ENCODE measurements around the gene KRTAP9-8.
"Not testable (repeated sequence)": the region's sequence is repeated elsewhere in the genome, so short reads cannot be mapped to it uniquely, and the experiment has no call there.

KRTAP9-8 gene

GRCh38 chr17:41237949-41238437 lies at the start of gene KRTAP9-8:
KRTAP9-8 (plus strand) TSS chr17:41237999; CDS start chr17:41238052, 53 bp downstream.
- not testable (repeated sequence) for DNase-seq (ENCODE audit: low read depth, low spot score)

GRCh38 chr17:41189837-41190318 lies 47.9 kb upstream of the KRTAP9-8 start, which contains the start of gene KRTAP9-1:
KRTAP9-1 (plus strand) TSS chr17:41189887; CDS start chr17:41189887, 0 bp downstream.
- not testable (repeated sequence) for DNase-seq (ENCODE audit: low read depth, low spot score)

GRCh38 chr17:41190328-41190727 lies 47.5 kb upstream of the KRTAP9-8 start:
- DNase-seq (ENCODE audit: low read depth, low spot score), result no peak

- no peak for DNase-seq (ENCODE audit: low read depth, low spot score)
Measured at GRCh38 chr17:41196068-41196467, 41.7 kb upstream of the KRTAP9-8 start.

GRCh38 chr17:41199421-41200078 lies 38.2 kb upstream of the KRTAP9-8 start:
- DNase-seq (ENCODE audit: low read depth, low spot score), result no peak

- no peak for DNase-seq (ENCODE audit: low read depth, low spot score)
Measured at GRCh38 chr17:41211845-41212466, 25.8 kb upstream of the KRTAP9-8 start.

- DNase-seq (ENCODE audit: low read depth, low spot score), result no peak
Measured at GRCh38 chr17:41212524-41213169, 25.2 kb upstream of the KRTAP9-8 start.

GRCh38 chr17:41215681-41216080 lies 22.1 kb upstream of the KRTAP9-8 start:
- DNase-seq (ENCODE audit: low read depth, low spot score), result no peak

- DNase-seq (ENCODE audit: low read depth, low spot score), result no peak
Measured at GRCh38 chr17:41223821-41224220, 14.0 kb upstream of the KRTAP9-8 start.

- no peak for DNase-seq (ENCODE audit: low read depth, low spot score)
Measured at GRCh38 chr17:41226051-41226450, 11.7 kb upstream of the KRTAP9-8 start.

- not testable (repeated sequence) for DNase-seq (ENCODE audit: low read depth, low spot score)
Measured at GRCh38 chr17:41226598-41227095, 11.2 kb upstream of the KRTAP9-8 start, which contains the start of gene KRTAP9-2. KRTAP9-2 (plus strand) TSS chr17:41226648; CDS start chr17:41226655, 7 bp downstream.

- no peak for DNase-seq (ENCODE audit: low read depth, low spot score)
Measured at GRCh38 chr17:41230094-41230493, 7.7 kb upstream of the KRTAP9-8 start.

GRCh38 chr17:41231731-41232130 lies 6.1 kb upstream of the KRTAP9-8 start:
- DNase-seq (ENCODE audit: low read depth, low spot score), result no peak

GRCh38 chr17:41232399-41233105 lies 5.2 kb upstream of the KRTAP9-8 start, which contains the start of gene KRTAP9-3:
KRTAP9-3 (plus strand) TSS chr17:41232449; CDS start chr17:41232502, 53 bp downstream.
- DNase-seq (ENCODE audit: low read depth, low spot score), result not testable (repeated sequence)

- not testable (repeated sequence) for DNase-seq (ENCODE audit: low read depth, low spot score)
Measured at GRCh38 chr17:41237116-41237515, 683 bp upstream of the KRTAP9-8 start.

- DNase-seq (ENCODE audit: low read depth, low spot score), result not testable (repeated sequence)
Measured at GRCh38 chr17:41246995-41247787, 9.4 kb downstream of the KRTAP9-8 start.

- not testable (repeated sequence) for DNase-seq (ENCODE audit: low read depth, low spot score)
Measured at GRCh38 chr17:41249637-41250240, 11.9 kb downstream of the KRTAP9-8 start, which contains the start of gene KRTAP9-4. KRTAP9-4 (plus strand) TSS chr17:41249687; CDS start chr17:41249721, 34 bp downstream.

GRCh38 chr17:41251261-41251660 lies 13.5 kb downstream of the KRTAP9-8 start:
- DNase-seq (ENCODE audit: low read depth, low spot score), result no peak

GRCh38 chr17:41254861-41255260 lies 17.1 kb downstream of the KRTAP9-8 start:
- DNase-seq (ENCODE audit: low read depth, low spot score), result no peak
